Measurements from ENCODE around the gene RPTOR.

The RPTOR gene

DNA sequence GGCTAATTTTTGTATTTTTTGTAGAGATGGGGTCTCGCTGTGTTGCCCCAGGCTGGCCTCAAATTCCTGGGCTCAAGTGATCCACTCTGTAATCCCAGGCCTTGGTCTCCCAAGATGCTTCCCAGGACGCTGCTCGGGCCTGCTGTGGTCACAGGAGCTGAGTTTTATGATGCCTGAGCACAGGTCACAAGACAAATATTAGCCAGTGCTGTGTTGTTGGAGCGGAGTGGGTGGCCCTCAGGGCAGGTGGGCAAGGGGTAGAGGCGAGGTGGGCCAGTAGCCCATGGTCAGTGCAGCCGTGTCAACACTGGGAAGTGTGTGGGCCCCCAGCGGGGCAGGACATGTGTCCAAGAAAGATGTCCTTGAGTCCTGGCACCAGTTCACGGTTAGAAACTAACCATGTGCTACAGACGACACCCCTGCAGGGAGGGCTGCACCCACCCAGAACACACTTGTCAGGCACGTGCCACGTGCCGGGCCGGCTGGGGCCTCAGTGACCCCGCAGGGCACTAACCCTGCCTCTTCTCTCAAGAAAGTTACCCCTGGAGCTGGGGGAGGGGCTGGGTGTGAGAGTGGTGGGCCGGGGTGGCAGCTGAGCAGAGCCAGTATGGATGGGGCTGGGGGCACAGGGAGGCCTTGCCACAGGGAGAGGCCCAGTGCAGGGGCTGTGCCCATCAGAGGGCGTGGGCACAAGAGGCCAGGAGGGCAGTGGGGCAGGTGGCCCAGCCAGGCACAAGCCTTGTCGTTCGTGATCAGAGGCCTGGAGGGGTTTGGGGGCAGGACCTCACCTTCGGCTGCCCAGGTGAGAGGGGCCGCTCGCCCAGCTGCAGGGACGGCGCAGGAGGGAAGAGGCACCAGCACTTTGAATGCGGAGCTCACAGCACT is 343.9 kb downstream of the RPTOR start:
- DNase-seq: no peak

DNA sequence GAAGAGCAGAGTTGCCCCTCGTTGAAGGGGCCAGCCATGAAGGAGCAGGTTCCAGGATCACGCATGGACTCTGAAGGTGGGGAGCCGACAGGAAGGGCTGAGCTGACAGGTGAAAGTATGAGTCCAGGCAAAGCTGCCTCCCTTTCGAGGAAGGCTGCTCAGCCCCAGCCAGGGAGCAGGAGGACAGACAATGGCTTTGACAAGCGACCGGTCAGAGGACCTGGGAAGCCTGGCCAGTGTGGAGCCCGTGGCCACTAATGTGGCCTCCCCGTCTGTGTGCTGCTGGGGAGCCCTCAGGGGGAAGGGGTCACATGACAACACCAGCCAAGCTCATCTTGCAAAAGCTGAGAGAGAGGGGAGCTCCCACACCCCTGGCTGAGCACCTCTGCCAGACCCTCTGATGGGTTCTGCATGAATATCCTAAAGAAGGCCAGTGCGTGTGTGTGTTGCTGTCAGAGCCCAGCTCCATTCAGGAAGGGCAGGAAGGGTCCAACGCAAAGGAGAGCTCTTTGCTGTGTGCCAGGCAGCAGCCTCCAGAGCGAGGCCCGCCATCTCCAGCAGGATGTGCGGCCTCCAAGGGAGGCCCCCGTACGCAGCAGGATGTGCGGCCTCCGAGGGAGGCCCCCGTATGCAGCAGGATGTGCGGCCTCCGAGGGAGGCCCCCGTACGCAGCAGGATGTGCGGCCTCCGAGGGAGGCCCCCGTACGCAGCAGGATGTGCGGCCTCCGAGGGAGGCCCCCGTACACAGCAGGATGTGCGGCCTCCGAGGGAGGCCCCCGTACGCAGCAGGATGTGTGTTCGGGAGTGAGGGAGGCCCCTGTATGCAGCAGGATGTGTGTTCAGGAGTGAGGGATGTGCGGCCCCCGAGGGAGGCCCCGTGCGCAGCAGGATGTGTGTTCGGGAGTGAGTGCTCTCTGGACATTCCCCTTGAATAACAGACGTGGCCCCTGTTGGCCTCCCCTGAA is 344.9 kb downstream of the RPTOR start:
- DNase-seq: no peak

DNA sequence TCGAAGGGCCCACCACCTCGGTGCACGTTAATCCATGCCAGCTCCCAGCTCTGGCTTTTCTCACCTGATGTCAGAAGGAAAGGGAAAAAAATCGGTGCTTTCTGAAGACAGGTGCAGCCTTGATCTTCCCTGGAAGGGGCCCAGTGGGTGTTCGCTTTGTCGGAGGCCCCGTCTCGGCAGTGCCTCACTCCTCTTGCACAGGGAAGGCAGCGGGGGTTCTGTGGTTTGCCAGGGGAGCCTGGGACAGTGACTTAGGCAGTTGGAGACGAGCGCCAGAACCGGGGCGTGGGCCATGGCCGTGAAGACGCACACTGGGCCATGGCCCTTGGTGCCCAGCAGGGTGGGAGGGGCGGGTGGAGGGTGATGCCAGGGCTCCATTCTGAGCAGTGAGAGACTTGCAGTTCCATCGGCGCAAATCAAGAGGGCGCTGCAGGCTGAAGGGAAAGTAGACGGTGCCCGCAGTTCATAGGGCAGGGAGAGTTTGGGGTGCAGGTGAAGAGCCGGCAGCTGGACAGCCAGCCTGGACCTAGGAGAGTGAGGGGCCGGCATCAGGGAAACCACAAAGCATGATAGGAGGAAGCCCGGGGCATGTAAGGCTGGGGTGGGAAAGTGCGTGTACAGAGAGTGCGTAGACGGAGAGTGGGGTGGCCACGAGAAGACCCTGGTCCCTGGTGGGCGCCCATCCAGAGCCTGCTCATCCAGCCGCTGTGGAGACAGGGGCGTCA is 345.7 kb downstream of the RPTOR start:
- no peak for DNase-seq

DNA sequence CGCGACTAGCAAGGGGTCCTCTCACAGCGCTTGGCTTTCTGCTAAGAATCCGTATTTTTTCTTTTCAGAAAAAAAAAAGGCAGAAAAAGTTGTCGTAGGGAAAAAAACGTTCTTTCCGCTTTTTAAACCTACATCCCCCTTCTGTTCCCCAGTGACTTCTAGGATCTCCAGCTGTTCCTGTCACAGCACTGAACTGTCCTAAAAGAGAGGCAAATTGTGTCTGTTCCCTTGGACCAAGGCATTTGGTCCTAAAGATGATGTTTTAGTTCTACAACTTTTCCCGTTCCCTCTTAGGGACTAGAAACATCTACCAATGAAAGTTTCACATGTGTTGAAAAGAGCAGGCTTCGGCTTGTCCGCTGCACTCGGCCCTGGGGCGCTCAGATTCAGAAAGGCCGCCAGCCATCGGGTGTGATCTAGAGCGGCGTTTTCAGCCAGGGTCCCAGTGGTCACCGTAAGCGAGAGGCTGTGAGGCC is 346.3 kb downstream of the RPTOR start:
- DNase-seq: no peak

GRCh38 chr17:80891397-80892018 is 346.9 kb downstream of the RPTOR start:
- peak; percentile 78 for DNase-seq

GRCh38 chr17:80892019-80892855 is 347.6 kb downstream of the RPTOR start:
- DNase-seq: peak; percentile 98

GRCh38 chr17:80892900-80893603 is 348.4 kb downstream of the RPTOR start:
- DNase-seq: peak; percentile 42

DNA sequence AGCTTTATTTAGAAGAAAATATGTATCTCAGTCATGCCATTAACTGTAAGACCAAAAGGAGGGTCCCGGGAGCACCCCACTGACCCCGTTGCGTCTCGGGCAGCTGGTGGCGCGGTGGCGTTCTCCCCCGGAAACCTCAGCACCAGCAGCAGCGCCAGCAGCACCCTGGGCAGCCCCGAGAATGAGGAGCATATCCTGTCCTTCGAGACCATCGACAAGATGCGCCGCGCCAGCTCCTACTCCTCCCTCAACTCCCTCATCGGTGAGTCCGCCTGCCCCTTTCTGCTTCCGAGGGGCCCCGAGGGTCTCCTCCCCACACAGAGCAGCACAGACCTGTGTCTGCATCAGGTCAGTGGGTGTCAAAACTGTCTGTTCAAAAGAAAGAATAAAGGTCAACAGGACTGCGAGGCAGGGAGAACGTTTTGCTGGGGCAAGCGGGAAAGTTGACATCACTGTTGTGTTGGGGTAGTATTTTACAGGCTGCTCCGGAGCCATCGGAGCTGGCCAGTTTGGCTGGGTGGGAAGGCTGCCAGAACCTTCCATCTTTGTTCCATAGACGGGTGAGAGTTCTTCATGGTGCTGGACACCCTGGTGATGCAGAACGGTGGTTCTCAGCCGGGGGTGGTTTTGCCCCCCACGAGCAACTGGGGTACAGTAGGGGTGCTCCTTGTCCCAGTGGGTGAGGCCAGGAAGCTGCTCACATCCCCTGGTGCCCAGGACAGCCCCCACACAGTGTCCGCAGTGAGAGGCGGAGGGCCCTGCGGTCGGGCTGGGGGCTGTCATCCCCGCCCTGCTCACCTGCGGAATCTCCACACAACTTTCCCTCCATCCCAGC is 349.2 kb downstream of the RPTOR start:
- DNase-seq: no peak

GRCh38 chr17:80894439-80894721 is 349.7 kb downstream of the RPTOR start:
- DNase-seq: no peak

DNA sequence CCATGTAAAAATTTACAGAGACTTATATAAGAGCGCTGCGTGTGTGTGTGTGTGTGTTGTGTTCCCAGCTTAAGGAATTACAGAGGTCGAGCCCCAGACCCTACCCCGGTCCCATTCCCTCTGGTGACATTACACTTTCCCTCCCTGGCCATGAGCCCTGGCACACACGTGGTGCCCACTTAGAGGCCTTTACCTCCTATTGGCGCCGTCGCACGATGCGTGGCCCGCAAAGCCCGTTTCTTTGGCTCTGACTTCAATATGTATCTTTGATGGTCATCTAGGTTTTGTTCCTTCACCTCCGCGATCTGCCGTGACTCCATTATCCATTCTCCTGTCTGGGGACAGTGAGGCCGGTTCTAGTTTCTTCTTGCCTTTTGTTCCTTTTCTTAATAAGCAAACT is 350.1 kb downstream of the RPTOR start:
- no peak for DNase-seq

DNA sequence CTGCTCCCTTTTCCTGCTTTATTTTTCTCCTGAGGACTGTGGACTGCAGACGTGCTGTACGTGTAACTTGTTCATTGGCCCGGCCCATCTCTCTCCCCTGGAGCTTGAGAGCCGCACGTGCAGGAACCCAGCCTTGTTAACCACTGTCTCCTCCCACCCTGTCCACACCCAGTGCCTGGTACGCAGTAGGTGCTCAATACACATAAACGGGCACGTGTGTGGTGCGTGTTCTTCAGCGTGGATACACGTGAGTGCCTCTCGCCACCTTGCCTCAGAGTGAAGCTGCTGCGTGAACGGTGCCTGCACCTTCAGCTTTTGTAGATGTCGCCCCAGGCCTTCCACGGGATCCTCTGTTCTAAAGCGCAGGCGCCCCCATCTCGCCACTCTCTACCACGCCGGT is 350.7 kb downstream of the RPTOR start:
- no peak for DNase-seq

- DNase-seq: no peak
Measured at GRCh38 chr17:80898716-80899115, 354.1 kb downstream of the RPTOR start.

DNA sequence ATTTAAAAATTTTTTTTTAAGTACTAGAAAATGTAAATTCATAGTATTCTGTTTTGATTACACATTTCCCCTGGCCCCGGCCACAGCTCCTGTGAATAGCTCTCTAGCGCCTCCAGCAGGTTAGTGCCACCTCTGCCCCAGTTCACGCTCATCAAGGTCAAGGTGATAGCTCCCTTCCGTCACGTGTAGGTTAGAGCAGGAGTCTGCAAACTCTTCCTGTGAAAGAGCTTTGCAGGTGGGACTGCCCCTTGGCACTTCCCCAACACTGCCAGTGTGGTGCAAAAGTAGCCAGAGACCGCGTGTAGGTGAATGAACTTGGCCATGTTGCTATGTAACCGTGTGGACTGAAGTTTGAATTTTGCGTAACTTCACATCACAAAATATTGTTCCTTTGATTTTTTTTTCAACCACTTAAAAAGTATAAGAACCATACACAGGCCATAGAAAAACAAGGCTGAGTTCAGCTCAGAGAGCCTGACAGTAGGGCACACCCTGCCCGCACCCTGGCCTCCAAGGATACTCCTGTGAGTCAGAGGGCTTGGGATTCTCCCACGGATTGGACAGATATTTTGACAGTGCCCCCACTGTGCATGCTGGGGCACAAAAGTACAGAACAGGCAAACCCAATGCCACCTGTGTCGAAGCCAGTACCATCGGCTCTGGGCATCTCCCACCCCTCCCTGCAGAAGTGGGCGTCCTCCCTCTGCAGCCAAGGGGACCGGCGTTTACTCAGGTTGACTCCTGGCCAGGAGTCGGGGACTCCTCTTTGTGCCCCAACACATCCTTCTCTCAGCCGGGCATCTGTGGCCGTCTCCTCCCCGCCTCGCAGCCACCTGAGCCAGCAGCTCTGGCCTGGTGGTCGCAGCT is 355.0 kb downstream of the RPTOR start:
- DNase-seq: no peak

- no peak for DNase-seq
Measured at GRCh38 chr17:80901319-80901718, 356.7 kb downstream of the RPTOR start.

GRCh38 chr17:80902197-80902962 is 357.7 kb downstream of the RPTOR start:
- no peak for DNase-seq

DNA sequence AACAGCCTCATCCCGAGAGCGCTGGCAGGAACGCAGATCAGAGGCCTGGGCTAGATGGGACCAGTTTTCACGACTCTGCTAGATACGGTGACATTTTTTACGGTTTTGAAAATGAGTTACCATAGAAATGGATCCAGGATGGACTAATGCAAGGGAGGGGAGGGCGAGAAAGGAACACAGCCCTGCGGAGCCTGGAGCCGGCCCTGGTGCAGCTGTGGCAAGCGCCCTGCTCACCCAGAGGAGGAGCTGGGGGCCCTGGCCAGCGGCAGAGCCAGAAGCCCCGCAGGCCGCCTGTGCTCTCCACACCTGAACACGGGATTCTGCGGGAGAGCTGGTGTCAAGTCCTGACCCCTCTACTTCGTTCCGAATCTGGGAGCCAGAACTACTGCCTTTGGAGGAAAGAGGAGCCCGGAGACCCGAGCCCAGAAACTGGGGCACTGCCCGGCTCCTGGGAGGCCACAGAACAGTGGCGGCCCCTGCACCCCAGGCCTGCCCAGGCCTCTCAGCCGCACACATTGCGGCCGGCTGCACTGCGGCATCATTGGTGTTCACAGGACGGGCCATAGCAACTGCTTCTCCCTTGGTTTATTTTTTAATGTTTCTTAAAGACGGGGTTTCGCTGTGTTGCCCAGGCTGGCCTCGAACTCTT is 358.4 kb downstream of the RPTOR start:
- no peak for DNase-seq

DNA sequence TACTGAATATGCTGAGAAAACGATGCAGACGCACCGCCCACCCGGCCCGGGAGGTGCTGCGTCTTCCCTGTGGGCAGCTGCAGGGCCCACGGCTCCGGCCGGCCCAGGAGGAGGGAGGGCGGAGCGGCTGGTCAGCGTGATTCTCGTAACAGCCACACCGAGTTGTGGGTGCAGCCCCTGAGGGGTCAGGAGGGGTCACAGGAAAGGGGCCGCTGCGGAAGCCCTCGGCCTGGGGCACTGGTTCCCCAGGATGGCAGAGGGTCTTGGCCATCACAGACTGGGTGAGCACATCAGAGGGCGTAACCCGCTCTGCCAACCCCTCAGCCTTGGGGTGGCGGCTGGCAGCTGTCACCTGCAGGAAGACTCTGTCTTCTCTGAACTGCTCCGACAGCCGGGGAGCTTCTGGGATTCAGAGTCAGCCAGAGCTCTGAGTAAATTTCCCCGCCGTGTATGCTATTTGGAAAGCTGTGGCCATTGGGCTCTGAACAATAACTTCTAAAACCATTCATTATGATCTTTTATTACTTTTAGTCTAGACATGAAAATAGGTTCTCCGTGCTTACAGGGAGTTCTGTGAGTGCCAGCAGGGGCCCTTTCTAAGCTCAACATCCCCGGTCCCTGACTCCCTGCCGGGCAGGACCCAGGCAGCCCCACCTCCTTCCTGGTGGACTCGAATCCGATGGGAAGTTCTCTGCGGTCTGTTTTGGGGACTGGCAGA is 359.6 kb downstream of the RPTOR start:
- DNase-seq: no peak

Measured in NCI-H226 (cell line).